Muscle of back (tissue), 11 donors: ENCODE results near the gene LRRC3. TPM values are rescaled to one million over a fixed set of nuclear protein-coding genes. Genes with fewer than 3 reads are reported as not detected.

Experiments
- DNase-seq, 3 donors: peaks; one replicate each; pipeline versions ENCODE4 v3.0.0 to v3.0.0-alpha.2; 2013
- polyA plus RNA-seq, 10 donors: library from polyadenylated mRNA; unstranded; fragments of 120-200 nt; gene quantifications; one replicate each; pipeline ENCODE4 v1.2.1, GENCODE V29; 2013; ENCODE audit not compliant: insufficient read length in 10 of 10

The LRRC3 gene
- polyA plus RNA-seq, 10 donors, result 2.0 to 4.3 (median 2.6) TPM

GRCh38 chr21:44456214-44456914 lies 1.1 kb downstream of the LRRC3 start:
- DNase-seq, result no peak

- DNase-seq, result no peak
These were observed 1.8 kb downstream of the LRRC3 start for GRCh38 chr21:44456915-44457736.

GRCh38 chr21:44458971-44459711 lies 3.8 kb downstream of the LRRC3 start:
- no peak for DNase-seq

GRCh38 chr21:44459712-44460440 lies 4.6 kb downstream of the LRRC3 start:
- no peak for DNase-seq

- no peak for DNase-seq
These were observed 5.1 kb downstream of the LRRC3 start for GRCh38 chr21:44460441-44460755.

- no peak for DNase-seq
These were observed 5.7 kb downstream of the LRRC3 start for GRCh38 chr21:44461005-44461404.

- DNase-seq, result peak; percentile 26 to 89 (median 55)
These were observed 6.2 kb downstream of the LRRC3 start for GRCh38 chr21:44461464-44462001.

- no peak for DNase-seq
These were observed 7.0 kb downstream of the LRRC3 start for GRCh38 chr21:44462086-44462833.

GRCh38 chr21:44462834-44463200 lies 7.5 kb downstream of the LRRC3 start:
- DNase-seq, result no peak

- peak in 2 of 3 donors; percentile 55 to 69 for DNase-seq
These were observed 8.4 kb downstream of the LRRC3 start for GRCh38 chr21:44463724-44464123.

GRCh38 chr21:44464351-44464750 lies 9.0 kb downstream of the LRRC3 start:
- DNase-seq, result no peak

- no peak for DNase-seq
These were observed 11.1 kb downstream of the LRRC3 start for GRCh38 chr21:44466351-44466954.

- DNase-seq, result no peak
These were observed 11.9 kb downstream of the LRRC3 start for GRCh38 chr21:44466996-44467858.

- DNase-seq, result no peak
These were observed 12.5 kb downstream of the LRRC3 start for GRCh38 chr21:44467859-44468195.

GRCh38 chr21:44471341-44471740 lies 16.0 kb downstream of the LRRC3 start:
- DNase-seq, result no peak

- peak in 1 of 3 donors; percentile 25 for DNase-seq
These were observed 16.7 kb downstream of the LRRC3 start for GRCh38 chr21:44471996-44472395.

GRCh38 chr21:44473915-44474555 lies 18.7 kb downstream of the LRRC3 start:
- DNase-seq, result no peak

- DNase-seq, result no peak
These were observed 20.0 kb downstream of the LRRC3 start for GRCh38 chr21:44475266-44475845.

- DNase-seq, result no peak
These were observed 21.8 kb downstream of the LRRC3 start for GRCh38 chr21:44477131-44477530.
